Activated T-cell treated with anti-CD3 and anti-CD28 coated beads for 4 hours (primary cell): ENCODE results near the gene CNTNAP2.
"Not testable (repeated sequence)": the region's sequence is repeated elsewhere in the genome, so short reads cannot be mapped to it uniquely, and the experiment has no call there.

ENCODE experiments used
- DNase-seq: peaks from one replicate; pipeline ENCODE4 v3.0.0-alpha.2; 2020

CNTNAP2 gene

DNA sequence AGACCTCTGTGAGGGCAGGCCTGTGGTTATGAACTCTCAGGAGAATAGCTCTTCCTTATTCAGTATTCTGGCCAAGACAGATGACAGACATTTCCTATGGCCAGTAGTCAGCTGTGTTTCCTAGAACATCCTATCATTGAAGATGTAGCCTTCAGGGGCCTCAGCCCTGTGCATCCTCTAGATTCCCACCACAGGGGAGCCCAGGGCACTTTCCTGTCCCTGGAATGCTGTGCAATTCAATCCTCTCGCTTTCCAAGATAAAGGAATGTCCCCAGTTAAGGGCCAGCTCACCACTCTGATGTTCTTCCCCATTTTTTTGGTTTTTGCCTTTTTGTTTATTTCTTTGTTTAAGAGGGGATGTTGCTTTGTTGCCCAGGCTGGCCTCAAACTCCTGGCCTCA is 1895.2 kb downstream of the CNTNAP2 start:
- DNase-seq: no peak

DNA sequence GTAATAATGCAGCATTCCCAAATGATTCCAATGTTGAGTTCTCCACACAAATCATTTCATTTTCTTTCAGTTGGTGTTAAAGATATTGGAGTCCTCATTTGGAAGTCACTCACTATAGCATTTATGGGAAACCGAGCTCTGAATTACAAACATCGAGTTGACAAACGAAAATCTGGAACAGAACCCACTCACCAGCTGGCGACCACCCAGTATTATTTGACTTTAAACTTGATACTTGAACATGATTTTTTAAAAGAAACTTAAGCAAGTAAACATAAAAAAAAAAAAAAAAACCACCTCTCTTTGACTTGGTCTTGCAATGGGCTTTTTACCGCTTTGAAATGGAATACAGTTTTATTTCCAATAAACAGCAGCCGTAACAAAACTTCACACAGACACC is 1897.4 kb downstream of the CNTNAP2 start:
- DNase-seq: no peak

DNA sequence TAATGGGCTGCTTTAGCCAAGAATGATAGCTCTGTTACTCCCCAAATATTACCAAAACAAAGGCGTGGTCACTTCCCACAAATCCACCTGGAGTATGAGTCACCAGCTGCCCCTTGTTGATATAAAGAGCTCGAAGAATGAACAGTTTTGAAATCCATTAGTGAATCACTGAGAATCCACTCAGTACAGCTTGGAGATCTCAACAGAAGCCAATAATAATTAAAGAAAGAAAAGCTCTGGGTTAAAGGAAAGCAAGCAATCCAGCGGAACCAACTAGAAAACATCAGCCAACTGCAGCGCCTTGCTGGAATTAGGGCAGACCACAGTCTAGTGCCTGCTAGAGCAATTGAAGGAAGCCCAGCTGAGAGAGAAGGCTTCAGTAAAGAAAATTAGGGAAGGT is 1897.9 kb downstream of the CNTNAP2 start:
- DNase-seq: no peak

DNA sequence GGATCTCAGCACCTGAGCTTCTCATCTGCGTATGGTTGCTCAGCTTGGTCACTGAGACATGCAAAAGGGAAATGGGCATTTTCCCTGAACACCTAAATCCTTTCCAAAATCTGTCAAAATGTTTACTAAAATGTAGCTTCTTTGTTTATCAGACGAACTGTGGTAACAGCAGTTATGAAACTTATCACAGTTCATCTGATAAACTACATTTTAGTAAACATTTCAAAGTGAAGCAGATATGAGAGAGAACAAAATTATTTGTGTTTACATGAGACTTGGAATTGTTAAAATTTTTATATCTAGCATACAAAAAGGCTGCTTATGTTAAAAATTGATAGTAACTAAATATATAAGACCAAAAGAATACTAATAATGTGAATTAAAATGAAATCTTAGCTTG is 1900.5 kb downstream of the CNTNAP2 start:
- DNase-seq: no peak

DNA sequence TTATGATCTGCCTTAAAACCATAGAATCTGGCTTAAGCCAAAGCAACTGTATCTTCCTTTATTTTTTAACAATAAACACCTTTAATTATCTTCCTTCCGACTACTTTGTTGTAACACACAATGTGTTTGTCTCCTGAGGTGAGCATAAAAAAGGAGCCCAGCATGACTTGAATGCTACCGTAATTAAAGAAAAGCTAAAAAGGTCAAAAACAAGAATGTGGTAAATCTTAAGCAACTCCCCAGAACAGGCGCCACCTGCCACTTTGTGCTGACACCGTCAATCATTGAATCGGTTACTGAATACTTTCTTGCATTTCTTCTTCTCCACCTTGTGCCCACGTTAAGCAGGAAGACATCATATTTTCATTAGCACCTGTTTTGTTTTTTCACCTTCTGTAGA is 1904.1 kb downstream of the CNTNAP2 start:
- DNase-seq: no peak

DNA sequence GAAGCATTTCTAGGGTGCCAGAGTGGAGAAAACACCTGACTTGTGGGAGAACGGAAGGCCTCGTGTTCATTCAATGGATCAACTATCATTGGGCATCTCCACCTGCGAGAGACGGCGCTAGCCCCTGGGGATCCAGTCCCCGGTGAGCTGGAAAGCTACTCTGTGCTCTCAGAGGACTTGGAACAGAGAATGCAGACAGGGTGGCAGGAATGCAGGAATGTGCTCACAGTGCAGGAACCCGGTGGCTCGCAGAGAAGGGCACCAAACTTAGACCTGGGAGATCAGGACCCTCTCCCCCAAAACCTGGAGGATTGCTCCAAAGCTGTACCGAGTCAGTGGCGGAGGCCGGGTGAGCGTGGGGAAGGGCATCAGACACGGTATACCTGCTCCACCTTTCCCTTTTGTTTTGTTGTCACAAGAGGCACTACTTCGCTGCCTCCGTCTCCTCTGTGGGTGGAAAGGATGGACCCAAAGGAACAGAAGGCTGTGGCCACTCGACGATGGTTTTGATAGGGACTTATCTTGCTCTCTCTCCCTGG is 1905.0 kb downstream of the CNTNAP2 start:
- DNase-seq: no peak

DNA sequence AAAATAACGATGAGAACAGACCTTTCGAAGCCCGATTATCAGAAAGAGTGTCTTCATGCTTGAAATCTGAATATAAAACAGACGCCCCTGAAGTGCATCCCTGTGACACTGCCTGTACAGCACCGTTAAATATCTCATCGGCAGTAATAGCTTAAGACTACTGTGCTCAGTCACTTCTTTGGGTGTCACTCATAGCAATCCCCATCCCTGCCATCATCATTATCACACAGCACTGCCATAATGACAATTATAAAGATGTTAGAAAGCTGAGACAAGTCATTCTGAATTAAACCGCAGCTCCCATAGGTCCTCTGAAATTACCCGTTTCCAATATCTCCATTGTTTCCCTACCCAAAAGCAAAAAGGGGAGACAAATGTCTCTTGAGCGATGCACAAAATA is 1906.2 kb downstream of the CNTNAP2 start:
- no peak for DNase-seq

DNA sequence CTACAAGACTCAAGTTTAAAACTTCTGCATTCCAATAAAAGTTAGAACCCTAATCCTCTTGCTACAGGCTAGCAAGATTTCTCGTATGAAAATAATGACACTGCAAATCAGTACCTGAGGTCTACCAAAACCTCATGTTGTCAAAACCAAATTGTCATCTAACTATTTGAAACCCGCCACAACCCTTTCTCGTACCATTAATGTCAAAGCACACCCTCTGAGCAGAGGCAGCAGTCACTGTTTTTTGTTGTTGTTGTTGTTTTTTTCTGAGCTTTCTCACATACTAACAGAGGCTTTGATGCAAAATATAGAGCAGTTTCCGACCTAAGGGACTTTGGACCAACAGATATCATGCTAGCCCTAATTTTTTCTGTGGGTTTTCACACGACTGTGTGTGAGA is 1910.1 kb downstream of the CNTNAP2 start:
- no peak for DNase-seq

DNA sequence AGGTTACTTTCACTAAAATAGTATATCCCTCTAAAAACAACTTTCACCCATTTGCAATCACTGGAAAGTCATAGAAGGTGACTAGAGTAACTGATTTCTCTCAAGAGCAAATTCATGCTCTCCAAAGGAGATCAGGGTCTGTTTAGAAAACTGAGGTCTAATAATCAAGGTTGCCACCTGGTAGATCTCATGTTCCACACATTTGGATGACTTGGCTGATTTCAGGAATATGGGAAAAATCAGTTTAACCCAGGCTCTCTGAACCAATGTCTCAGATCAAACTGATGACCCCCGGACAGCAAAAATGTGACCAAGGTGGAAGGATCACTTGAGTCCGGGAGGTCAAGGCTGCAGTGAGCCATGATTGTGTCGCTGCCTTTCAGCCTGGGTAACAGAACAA is 1911.6 kb downstream of the CNTNAP2 start:
- no peak for DNase-seq

DNA sequence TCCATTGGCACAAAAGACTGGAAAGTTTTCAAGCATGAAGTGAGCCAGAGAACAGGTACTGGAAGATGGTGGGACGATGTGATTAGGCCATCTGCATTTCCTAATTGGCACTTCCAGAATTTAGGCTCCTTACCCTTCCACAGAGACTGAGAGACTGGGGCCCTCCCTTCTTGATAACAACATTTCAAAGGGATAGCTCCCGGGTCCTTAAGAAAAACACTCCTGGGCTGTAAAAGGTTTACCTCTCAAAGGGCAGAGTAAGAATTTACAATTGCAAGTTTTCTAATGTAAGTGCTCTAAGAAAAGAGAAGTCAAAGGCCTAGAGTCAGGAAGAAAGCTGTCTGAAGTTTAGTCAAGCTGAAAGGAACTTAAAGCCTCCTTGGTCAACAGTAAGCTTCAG is 1914.4 kb downstream of the CNTNAP2 start:
- DNase-seq: no peak

DNA sequence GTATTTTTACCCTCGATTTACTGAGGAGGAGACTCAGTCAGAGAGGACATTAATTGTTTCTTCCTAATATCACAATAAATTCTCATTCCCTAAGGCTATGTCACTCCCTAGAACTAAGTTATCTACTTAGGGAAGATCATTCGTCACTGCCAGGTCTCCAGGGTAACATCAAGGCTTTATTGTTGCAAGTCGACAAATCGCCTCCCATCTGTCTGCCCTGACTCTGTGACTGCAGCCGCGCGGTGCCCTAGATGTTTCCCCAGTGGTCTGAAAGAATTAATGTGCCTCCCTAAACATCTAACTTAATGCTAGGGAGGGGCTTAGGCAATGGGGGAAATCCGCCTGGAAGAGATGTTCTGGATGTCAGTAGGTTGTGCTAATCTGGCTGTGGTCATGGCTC is 1915.2 kb downstream of the CNTNAP2 start:
- DNase-seq: no peak

DNA sequence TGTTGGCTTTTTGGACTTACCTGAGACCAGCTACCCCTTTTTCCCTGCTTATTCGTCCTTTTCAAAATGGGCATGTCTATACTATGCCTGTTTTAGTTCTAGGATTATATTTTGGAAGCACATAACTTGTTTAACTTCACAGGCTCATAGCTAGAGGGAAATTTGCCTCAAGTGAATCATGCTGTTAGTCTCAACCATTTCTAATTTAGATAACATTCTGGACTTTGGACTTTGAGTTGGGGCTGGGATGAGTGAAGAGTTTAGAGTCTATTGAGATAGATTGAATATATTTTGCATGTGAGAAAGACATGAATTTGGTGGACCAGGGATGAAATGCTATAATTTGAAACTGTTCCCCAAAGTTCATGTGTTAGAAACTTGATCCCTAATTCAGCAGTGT is 1919.3 kb downstream of the CNTNAP2 start:
- no peak for DNase-seq

DNA sequence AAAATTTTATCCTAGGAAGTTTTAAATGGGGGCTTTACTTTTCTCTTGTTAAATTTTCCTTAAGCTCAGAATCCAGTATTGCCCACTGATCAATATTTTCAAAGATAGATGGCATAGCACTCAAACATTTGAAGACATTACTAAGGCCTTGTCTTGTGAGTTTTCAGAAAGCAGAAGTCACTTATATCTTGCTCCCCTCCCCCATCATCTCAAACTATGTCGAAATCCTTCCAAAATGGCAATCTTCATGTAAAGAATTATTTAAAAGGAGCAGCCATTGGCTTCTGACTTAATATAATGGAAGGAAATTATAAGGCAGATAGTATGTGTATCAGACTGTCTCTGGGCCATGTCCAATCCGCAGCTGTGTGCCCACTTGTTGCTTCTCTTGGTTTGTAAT is 1920.4 kb downstream of the CNTNAP2 start:
- DNase-seq: no peak

DNA sequence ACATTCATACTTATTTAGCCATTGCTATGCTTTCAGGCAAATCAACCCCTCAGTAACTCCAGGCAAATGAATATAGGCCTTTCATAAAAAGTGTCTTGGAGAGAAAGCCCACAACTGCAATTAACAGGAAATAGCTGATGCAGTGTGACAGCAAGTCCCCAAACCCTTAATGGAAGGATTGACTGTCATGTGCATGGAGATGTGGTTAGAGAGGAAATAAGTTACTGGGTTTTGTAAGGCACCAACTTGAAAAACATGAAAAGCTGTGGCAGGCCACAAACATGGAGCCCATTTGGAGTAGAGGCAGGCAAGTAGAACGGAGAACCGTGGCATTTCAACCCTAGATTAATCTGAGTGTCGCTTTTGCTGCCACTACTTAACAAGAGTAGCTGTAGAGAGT is 1924.6 kb downstream of the CNTNAP2 start:
- no peak for DNase-seq

DNA sequence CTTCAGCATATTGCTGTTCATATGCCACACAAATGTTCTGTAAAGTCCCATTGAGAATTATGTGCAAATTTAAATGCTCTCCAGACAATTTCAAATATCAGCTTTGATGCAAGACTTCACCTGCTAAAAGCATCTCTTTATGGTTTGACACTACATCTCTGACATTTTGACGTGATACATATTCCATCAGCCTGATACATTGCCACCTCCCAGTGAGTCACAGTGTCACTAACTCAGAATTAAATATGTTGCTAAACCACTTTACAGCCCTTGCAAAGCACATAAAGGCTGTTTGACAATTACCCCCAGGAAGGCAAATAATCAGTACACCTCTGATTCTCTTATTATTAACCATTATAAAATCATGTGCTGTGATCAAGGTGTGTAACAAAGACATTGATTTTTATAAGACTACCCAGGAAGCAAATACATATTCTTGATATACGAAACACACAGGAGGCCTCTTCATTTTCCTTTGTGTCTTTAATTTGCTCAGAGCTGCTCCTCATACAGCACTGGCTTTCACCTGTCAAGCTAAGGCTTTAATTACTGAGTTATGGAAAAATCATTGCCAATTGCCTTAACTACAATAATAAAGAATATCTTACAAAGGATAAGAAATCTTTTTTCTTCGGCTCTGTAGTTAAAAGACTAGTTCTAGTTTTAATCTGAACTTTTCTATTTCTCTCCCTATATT is 1926.5 kb downstream of the CNTNAP2 start:
- DNase-seq: no peak

DNA sequence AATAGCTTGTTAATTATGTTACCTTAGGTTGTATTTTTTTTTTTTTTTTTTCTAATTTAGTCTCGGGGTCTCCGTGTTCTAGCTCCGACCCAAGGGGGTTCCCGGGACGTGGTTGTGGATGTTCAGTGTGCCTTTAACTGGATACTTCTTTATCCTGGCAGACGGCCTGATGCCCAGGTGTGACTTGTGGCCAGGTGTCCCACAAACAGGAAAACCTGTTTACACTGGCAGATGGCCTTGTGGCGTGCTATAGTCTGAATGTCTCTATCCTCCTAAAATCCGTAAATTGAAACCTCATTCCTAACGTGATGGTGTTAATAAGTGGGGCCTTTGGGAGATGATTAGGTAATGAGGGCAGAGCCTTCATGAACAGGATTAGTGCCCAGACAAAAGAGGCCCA is 1927.6 kb downstream of the CNTNAP2 start:
- no peak for DNase-seq

DNA sequence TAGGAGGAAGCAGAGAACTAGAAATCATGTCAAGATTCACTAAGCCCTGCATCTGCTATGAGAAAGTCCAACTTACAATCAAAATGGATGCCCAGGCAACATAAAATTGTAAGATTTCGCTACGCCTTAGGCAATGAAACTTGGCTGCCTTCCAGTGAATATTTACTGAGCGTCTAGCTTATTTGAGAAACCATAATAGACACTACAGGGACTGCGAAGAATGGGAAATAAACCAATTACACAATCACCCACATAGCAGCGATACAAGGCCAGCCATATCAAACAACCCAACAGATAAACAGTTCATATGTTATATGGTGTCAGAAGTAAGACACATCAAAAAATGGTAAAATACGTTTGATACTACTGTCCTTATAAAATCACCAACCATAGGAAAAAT is 1928.9 kb downstream of the CNTNAP2 start:
- DNase-seq: no peak

DNA sequence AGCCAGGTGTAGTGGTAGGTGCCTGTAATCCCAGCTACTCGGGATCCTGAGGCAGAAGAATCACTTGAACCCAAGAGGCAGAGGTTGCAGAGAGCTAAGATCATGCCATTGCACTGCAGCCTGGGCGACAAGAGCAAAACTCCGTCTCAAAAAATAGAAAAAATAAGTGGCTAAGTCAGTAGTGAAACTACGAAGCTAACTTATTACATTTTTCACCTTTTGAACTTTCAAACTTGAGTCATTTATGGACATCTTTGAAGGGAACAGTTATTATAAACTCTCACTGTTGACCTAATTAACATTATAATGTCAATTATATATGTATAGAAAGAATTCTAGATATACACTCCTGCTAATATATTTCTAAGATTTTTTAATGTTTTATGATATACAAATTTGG is 1932.5 kb downstream of the CNTNAP2 start:
- DNase-seq: no peak

DNA sequence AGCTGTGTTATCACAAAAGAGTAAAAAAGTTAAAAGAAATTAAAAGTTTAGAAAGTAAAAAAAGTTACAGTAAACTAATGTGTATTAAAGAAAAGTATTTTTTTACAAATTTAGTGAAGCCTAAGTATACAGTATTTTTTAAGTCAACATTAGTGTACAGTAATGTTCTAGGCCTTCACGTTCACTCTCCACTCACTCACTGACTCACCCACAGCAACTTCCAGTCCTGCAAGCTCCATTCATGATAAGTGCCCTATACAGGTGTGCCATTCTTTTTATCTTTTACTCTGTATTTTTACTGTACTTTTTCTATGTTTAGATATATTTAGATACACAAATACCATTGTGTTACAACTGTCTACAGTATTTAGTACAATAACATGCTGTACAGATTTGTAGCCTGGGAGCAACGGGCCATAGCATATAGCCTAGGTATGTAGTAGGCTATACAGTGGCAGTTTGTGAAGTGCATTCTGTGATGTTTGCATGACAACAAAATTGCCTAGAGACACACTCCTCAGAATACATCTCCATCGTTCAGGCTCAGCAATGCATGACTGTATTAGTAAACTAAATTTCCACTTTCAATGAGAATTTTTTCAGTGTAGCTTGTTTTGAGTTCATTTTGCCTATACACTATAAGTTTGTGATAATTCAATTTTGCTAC is 1934.0 kb downstream of the CNTNAP2 start:
- DNase-seq: no peak

DNA sequence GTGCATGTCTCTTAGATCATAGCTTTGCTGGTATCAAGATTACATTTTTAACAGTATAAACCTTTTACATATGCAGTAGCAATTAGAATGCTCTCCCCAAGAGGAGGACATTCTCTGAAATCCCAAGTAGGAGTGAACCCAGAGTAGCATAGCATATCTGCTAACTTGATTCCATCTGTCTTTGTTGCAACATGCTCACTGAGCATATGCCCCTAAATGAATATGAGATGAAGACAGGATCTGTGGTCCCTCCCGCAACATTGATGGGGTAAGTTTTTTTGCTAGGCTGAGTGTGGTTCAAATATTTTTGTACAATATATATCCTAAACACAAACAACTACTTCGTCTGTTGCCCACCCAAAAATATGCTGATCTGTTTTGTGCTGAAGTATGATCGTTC is 1939.8 kb downstream of the CNTNAP2 start:
- no peak for DNase-seq

DNA sequence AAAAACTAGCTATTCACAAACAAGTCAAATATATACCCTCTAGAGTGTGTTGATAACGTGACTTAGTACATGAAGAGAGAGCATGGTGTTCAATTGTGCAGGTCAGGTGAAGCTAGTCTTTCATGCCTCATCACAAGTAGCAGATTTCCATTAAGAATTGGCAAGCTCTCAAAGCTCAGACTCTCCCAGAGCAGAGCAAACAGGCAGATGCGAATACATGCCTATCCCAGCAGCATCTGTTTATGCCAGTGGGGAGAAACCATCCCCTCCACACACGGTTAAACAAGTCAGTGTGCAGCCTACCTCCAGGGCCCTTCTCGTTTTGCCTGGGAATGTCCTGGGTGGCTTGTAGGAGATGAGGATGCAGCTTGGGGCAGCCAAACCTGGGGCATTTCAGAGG is 1941.5 kb downstream of the CNTNAP2 start:
- no peak for DNase-seq

DNA sequence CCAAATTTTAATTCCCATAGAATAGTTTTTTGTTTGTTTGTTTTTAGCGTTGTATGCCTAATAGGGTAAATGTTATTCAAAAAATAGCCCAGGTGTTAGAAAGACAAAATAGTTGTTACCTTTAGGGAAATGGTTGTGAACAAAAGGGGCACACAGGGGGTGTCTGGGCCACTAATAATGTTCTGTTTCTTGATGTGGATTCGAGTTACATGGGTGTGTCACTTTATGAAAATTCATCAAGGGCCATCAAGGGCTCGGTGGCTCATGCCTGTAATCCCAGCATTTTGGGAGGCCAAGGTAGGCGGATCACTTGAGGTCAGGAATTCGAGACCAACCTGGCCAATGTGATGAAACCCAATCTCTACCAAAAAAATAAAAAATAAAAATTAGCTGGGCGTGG is 1942.2 kb downstream of the CNTNAP2 start:
- no peak for DNase-seq

DNA sequence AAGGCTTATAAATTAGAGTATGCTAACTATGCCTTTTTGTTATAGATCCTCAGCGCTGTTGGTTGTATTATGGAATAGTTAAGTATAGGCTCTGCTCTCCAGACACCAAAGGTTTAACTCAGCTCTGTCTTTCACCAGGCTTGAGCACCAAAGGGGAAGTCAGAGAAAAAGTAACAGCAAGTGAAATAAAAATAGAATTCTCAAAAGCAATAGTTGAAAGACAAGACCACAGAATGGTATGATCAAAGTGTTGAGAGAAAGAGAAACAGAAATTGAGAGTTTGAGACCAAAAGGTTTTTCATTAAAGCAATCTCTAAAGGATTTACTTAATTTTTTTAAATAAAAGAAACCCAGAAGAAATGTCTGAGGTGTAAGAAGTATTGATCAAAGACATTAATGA is 1944.1 kb downstream of the CNTNAP2 start:
- DNase-seq: no peak

DNA sequence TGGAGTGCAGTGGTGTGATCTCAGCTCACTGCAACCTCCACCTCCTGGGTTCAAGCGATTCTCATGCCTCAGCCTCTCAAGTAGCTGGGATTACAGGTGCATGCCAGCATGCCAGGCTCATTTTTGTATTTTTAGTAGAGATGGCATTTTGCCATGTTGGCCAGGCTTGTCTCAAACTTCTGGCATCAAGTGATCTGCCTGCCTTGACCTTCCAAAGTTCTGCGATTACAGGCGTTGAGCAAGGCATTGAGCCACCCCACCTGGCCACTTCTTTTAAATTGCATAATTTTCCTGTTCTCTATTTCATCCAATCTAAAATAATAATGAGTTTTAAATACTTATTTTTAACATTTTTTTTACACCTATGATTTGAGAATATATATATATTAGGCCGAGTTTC is 1961.5 kb downstream of the CNTNAP2 start:
- not testable (repeated sequence) for DNase-seq
